Activated CD4-positive, alpha-beta T cell treated with anti-CD3 and anti-CD28 coated beads for 36 hours (primary cell): ENCODE measurements around the gene SEMA3G. TPM values are rescaled to one million over a fixed set of nuclear protein-coding genes. Genes with fewer than 3 reads are reported as not detected.
A peak's percentile ranks its signal among the peaks of the same experiment; 100 is the strongest.

Experiments
- ATAC-seq: fragments of 200-7000 bp; cut with Tn5 transposase; one replicate; pipeline ENCODE4 v1.10.0; 2021; ENCODE audit warnings: mild to moderate bottlenecking, moderate library complexity
- CTCF ChIA-PET: fragments of 350-600 bp; sonication (Branson Sonifier 250); formaldehyde crosslinking; loops from one replicate; lab custom pipeline; 2021; ENCODE audit warnings: antibody characterized with exemption; lab: Charles Lee
- POLR2A ChIA-PET: fragments of 350-600 bp; sonication (Branson Sonifier 250); formaldehyde crosslinking; loops from one replicate; lab custom pipeline; 2021; ENCODE audit warnings: antibody characterized with exemption, inconsistent platforms; lab: Charles Lee
- DNase-seq: peaks from one replicate; pipeline ENCODE4 v3.0.0-alpha.2; 2020
- H3K27ac Mint-ChIP-seq: one replicate; pipeline ENCODE4 v1.8.0; 2021; ENCODE audit warnings: mixed read lengths
- H3K27me3 Mint-ChIP-seq: one replicate; pipeline ENCODE4 v1.8.0; 2021; ENCODE audit warnings: mixed read lengths
- H3K36me3 Mint-ChIP-seq: one replicate; pipeline ENCODE4 v1.8.0; 2021; ENCODE audit warnings: low read depth, mixed read lengths
- H3K4me1 Mint-ChIP-seq: one replicate; pipeline ENCODE4 v1.8.0; 2021; ENCODE audit warnings: mixed read lengths
- H3K4me3 Mint-ChIP-seq: one replicate; pipeline ENCODE4 v1.8.0; 2021; ENCODE audit warnings: mild to moderate bottlenecking, moderate library complexity, mixed read lengths
- H3K9me3 Mint-ChIP-seq: one replicate; pipeline ENCODE4 v1.8.0; 2021; ENCODE audit warnings: low read depth, mixed read lengths
- intact Hi-C, 2 experiments: fragments of 100-400 bp; cut with DNase I in 1 of 2; cut with micrococcal nuclease in 1 of 2; formaldehyde crosslinking; loops; one replicate each; pipeline versions ENCODE4 v1.14.2 to v1.15.1; 2022 to 2024; cut with DNase I, micrococcal nuclease
- total RNA-seq, 2 experiments: library from RNA; stranded (reverse); gene quantifications; one replicate each; pipeline ENCODE4 v1.2.3, GENCODE V29; 2021

SEMA3G gene
- total RNA-seq, 2 experiments from 2014 or later, result not detected

DNA sequence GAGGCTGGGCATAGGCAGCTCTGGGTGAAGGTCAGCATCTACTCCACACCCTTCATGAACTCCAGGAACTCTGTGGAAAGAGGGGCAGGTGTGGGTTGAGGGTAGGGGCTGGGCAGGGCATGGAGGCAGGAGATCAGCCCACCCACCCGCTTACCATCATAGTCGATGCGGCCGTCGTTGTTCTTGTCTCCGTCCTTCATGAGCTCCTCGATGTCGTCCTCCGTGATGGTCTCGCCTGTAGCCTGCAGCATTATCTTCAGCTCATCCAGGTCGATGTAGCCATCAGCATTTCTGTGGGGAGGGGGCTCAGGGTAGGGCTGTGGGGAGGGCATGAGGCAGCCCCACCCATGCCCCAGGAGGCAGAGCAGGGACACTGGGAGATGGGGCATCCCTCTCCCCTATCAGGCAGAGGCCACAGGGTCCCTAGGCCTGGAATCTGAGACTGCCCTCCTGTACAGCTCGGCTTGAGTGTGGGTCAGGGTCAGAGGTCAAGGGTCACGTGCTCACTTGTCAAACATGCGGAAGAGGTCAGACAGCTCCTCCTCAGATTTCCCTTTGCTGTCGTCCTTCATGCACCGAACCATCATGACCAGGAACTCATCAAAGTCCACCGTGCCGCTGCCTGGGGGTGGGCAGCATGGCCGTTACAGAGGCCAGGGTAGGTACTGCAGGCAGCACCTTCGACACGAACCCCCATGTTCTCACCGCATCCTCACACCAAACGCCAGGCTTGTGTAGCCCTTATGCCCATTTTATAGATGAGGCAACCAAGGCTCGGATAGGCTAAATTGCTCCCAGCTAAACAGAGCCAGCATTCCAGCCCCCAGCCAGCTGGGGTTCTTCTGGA lies 6.6 kb upstream of the SEMA3G start:
- no peak for ATAC-seq
- Mint-ChIP-seq H3K27me3 (no peaks in the 10 kb centered on the region), H3K4me3 (no peak overlapping the region), H3K4me1 (peaks cover 23% of the 10 kb centered on the region), H3K36me3 (no peaks in the 10 kb centered on the region), H3K9me3 (no peaks in the 10 kb centered on the region), H3K27ac (no peak overlapping the region)
- POLR2A ChIA-PET, result interaction anchor here (0.6 kb wide), 1 partner anchor 28 kb away, joined by 3 read pairs; no protein-coding TSS in a partner anchor
- CTCF ChIA-PET, result interaction anchor here (0.6 to 0.9 kb wide), 4 partner anchors 27 to 435 kb away, joined by 3 read pairs; no protein-coding TSS in a partner anchor
- intact Hi-C loops, result no loop called here
- DNase-seq, result no peak

DNA sequence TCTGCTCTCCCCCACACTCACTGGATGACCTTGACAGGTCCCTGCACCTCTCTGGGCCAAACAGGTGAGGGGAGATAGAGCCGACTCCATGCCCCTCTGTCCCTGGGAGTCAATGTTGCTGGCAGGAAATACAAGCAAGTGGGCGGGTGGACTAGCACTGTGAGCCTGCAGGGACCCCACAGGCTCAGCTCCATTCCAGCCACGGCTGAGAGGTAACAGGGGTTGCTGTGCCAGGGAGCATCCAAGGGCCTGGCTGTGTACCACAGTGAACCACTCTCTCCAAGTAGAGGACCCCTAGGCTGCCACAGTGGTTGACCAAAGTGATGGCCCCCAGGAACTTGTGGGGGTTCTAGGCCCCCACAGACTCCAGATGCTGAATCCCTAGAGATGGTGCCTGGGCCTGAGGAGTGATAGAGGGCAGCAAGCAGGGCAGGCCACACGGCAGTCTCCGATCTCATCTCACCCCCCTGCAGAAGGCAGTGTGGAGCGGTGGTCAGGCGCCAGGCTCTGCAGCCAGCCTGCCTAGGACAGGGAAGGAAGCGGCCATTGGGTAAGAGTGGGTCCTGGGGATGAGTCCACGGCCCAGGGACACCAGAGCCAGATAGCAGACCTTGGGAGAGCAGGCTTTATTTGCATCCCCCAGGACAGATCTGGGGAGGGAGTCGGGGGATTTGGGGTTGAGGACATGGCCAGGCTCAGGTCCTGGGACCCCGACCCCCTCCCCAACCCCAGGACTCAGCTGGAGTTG lies 5.8 kb upstream of the SEMA3G start:
- intact Hi-C loops, result no loop called here
- ATAC-seq (no peak), DNase-seq (no peak)
- no peaks in the 10 kb centered on the region for H3K9me3 Mint-ChIP-seq
- H3K4me3 Mint-ChIP-seq, result no peak overlapping the region
- ChIA-PET POLR2A (no interaction called here), CTCF (interaction anchor here (0.6 to 1.4 kb wide), 4 partner anchors 20 to 434 kb away, joined by 3 to 4 read pairs (median 3); no protein-coding TSS in a partner anchor)
- no peak overlapping the region for H3K27ac Mint-ChIP-seq
- no peaks in the 10 kb centered on the region for H3K36me3 Mint-ChIP-seq
- H3K4me1 Mint-ChIP-seq, result peaks cover 18% of the 10 kb centered on the region
- no peaks in the 10 kb centered on the region for H3K27me3 Mint-ChIP-seq

DNA sequence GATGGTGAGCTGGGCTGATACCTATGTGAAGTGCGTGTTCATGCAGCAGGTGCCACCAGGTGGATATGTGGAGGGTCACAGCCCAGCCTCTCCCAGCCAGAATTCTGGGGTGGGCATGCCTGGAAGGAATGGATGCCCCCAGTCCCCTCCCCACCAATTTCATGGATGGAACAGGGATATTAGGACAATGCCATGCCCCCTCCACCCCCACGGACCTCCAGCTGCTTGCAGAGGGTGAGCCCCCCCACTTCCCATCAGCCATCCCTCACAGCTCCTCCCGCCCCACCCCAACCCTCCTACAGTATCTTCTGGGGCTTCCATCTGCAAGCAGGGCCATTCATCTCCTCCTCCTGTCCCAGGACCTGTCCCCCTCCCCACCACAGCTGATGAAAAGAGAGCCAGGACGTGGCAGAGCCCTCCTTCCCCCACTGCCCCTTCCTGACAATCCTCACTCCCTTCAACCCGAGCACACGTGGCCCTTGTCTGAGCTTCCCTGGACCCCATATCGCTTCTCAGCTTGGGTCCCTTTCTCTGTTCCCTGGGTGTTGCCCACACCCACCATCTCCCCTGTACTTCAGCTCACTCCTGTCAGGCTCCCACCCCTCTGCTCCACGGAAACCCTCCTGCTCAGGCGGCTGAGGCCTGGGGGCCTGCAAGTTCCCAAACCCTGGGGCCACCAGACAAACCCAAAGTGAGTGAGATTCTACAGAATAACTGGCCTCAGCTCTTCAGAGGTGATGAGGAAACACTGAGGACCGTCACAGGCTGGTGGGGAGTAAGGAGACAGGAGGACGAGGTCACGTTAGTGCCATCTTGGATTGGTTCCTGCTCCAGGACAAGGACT lies 2.8 kb upstream of the SEMA3G start:
- intact Hi-C loops, result loop anchor here (1.0 to 10.0 kb wide), 5 partner anchors 19 to 447 kb away; partner anchors contain the start of gene TLR9 (in 1 of the 2)
- Mint-ChIP-seq H3K4me1 (no peaks in the 10 kb centered on the region), H3K27me3 (no peaks in the 10 kb centered on the region), H3K27ac (no peak overlapping the region), H3K4me3 (no peak overlapping the region), H3K36me3 (no peaks in the 10 kb centered on the region), H3K9me3 (no peaks in the 10 kb centered on the region)
- CTCF ChIA-PET, result interaction anchor here (0.5 to 6.9 kb wide), 20 partner anchors 9 to 446 kb away, joined by 3 to 97 read pairs (median 4); no protein-coding TSS in a partner anchor
- POLR2A ChIA-PET, result no interaction called here
- no peak for ATAC-seq
- DNase-seq, result no peak

DNA sequence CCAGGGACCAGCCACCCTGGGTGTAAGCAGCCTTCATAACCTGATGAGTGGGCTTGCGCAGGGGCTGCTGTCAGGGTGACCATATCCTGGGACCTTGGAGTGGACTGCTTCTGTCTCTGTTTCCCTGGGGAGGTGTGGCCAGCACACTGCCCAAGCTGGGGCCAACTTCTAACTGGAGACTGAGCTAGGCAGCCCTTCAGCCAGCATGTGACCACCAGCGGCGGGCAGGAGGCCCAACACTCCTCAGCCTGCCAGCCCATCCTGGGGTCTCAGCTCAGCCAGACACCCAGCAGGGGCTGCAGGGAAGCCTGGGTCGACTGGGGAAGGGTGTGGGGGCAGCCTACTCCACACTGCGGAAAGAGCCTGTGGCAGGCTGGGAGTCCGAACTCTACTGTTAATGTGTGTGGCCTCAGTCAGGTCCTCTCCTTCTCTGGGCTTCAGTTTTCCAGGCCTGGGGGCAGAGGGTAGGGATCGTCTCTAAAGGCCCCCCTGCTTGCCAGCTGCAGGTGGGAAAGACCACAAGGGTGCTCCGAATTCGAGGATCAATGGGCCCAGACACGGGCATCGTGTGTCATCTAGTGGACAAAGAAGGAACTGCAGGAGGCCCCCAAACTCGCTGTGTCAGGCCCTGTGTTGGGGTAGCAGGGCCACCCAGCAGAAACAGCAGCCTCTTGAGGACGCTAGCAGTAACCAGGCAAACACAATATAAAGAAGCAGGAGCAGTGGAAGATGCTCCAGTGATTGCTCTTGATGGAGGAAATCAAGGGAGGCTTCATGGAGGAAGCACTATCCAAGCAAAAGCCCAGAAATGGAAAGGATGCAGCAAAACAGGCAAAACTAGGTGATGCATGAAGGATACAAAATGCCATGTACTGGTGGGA lies 2.0 kb upstream of the SEMA3G start:
- H3K27ac Mint-ChIP-seq, result no peak overlapping the region
- H3K4me1 Mint-ChIP-seq, result no peaks in the 10 kb centered on the region
- H3K27me3 Mint-ChIP-seq, result no peaks in the 10 kb centered on the region
- H3K4me3 Mint-ChIP-seq, result no peak overlapping the region
- POLR2A ChIA-PET, result no interaction called here
- CTCF ChIA-PET, result interaction anchor here (0.5 to 6.9 kb wide), 16 partner anchors 8 to 214 kb away, joined by 3 to 97 read pairs (median 5); partner anchors contain the start of gene UQCC5
- no peaks in the 10 kb centered on the region for H3K9me3 Mint-ChIP-seq
- intact Hi-C loops, result loop anchor here (1.0 to 10.0 kb wide), 5 partner anchors 19 to 446 kb away; partner anchors contain the start of gene TLR9 (in 1 of the 2)
- ATAC-seq (peak; percentile 73), DNase-seq (peak; percentile 83)
- no peaks in the 10 kb centered on the region for H3K36me3 Mint-ChIP-seq

DNA sequence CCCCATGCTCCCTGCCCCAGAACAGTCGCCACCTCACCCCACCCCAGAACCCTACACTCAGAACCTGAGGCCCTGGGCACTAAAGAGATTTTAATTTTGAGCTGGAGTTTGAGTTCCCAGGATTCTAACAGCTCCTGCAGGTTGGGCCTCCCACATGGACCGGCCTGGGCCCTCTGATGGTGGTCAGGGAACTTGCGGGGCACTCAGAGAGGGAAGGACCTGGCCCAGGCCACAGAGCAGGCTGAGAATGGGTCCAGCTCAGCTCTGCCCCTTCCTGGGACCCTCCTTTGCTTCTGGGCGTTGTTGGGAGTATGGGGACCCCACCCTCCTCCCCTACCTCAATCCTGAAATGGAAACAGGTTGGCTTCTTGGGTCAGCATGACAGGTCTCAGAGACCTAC lies 1.1 kb upstream of the SEMA3G start:
- H3K27ac Mint-ChIP-seq, result no peak overlapping the region
- no peaks in the 10 kb centered on the region for H3K36me3 Mint-ChIP-seq
- no peaks in the 10 kb centered on the region for H3K27me3 Mint-ChIP-seq
- POLR2A ChIA-PET, result no interaction called here
- DNase-seq (no peak), ATAC-seq (no peak)
- H3K4me3 Mint-ChIP-seq, result no peak overlapping the region
- intact Hi-C loops, result loop anchor here (2.0 to 10.0 kb wide), 3 partner anchors 221 to 445 kb away; partner anchors contain the start of gene TLR9 (in 1 of the 2)
- H3K4me1 Mint-ChIP-seq, result no peaks in the 10 kb centered on the region
- no peaks in the 10 kb centered on the region for H3K9me3 Mint-ChIP-seq
- CTCF ChIA-PET, result interaction anchor here (0.6 to 6.9 kb wide), 13 partner anchors 7 to 107 kb away, joined by 3 to 97 read pairs (median 5); partner anchors contain the start of genes TNNC1 and UQCC5

DNA sequence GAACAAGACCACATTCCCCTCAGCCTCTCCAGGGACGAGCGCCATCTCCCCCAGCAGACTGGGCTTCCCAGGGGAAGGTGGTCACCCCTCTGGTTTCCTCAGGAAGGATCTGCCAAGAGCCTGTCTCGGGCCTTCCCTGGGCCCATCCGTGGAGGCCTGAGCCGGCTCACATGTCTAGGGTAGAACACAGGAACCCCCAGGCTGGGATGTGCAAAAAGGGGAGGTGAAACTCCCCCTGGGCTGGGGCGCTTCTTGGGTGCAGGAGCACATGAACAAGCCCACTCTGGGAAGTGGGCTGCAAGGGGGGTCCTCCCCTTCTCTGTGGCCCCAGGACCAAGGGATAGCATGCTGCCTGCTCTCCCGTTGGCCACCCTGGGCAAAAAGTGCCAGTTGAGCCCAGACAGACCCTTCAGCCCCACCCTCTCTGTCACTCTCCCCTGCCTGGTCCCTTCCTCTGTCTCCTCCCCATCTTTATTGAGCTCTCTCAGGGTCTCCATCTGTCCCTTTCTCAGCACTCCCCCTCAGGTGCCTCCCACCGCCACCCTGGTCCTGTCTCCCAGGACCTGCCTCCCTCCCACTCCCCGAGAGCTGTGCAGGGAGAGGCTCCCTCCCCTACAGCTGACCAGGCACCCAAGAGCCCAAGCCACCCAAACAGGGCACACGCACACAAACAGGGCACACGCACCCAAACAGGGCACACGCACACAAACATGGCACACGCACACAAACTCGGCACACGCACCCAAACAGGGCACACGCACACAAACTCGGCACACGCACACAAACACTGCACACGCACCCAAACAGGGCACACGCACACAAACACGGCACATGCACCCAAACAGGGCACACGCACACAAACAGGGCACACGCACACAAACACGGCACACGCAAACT lies 864 bp downstream of the SEMA3G start:
- Mint-ChIP-seq H3K9me3 (no peaks in the 10 kb centered on the region), H3K4me1 (no peaks in the 10 kb centered on the region), H3K4me3 (no peak overlapping the region), H3K27me3 (no peaks in the 10 kb centered on the region), H3K27ac (no peak overlapping the region), H3K36me3 (no peaks in the 10 kb centered on the region)
- CTCF ChIA-PET, result interaction anchor here (0.7 to 6.9 kb wide), 3 partner anchors 10 to 980 kb away, joined by 3 to 97 read pairs (median 10); partner anchors contain the start of gene TNNC1
- ATAC-seq (no peak), DNase-seq (no peak)
- POLR2A ChIA-PET, result no interaction called here
- intact Hi-C loops, result loop anchor here in 1 of 2 experiments (10.0 kb wide), 1 partner anchor 219 kb away; the partner anchor contains the start of gene TLR9

DNA sequence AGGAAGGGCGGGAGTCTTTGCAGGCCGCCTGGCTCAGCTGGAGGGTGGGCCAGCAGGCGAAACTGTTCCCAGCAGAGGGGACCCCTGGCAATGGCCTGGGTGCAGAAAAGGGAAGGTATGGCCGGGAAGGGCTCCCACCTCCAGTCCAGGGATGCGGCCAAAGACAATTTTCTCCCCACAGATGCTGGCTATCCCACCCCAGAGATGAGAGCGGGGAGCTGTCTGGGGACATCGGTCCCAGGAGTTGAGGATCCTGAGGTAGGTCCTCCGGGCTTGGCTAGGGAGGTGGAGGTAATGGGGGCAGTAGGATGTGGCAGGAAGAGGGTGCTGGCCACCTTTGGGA lies 1.7 kb downstream of the SEMA3G start:
- ChIA-PET POLR2A (no interaction called here), CTCF (interaction anchor here (6.9 kb wide), 1 partner anchor 13 kb away, joined by 97 read pairs; no protein-coding TSS in a partner anchor)
- Mint-ChIP-seq H3K27me3 (no peaks in the 10 kb centered on the region), H3K4me1 (no peaks in the 10 kb centered on the region), H3K9me3 (no peaks in the 10 kb centered on the region), H3K27ac (no peak overlapping the region), H3K4me3 (no peak overlapping the region), H3K36me3 (no peaks in the 10 kb centered on the region)
- ATAC-seq (no peak), DNase-seq (no peak)
- intact Hi-C loops, result loop anchor here in 1 of 2 experiments (10.0 kb wide), 1 partner anchor 218 kb away; the partner anchor contains the start of gene TLR9

DNA sequence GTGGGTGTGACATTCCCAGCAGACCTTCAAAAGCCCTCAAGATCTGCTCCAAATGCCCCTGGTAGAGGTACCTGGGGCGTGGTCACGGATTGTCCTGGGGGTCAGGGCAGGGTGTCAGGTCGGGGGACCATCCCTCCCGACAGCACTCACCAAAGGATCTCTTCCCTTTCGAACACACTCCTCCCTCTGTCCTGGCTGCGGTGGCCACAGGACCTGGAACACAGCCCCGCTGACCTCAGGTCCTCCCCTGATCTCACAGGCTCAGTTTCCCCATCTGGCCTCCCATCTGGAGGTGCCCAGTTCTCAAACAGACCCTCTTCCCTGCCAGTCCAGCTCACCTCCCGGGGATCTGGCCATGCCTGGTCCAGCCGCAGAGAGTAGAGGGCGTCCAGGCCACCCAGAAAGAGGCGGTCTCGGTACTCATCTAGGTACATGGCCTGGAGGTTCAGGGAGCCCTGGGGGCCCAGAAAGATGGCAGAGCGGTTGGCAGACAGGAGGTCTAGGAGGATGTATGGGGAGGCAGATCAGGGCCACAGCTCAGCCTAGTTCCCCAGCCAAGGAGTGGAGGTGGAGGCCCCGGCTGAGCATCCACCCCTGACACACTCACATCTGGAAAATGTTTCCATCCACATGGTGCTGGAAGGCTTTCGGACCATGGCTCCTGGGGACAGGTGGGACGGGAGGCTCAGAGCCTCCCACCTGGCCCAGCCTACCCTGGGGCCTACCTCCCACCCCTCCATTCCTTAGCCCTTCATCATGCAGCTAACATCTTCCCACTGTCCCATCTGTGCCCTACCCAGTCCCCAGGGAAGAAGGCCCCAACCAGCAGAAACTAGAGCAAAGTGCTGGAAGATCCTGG lies 2.3 kb downstream of the SEMA3G start:
- H3K9me3 Mint-ChIP-seq, result no peaks in the 10 kb centered on the region
- H3K27me3 Mint-ChIP-seq, result no peaks in the 10 kb centered on the region
- H3K27ac Mint-ChIP-seq, result no peak overlapping the region
- intact Hi-C loops, result loop anchor here in 1 of 2 experiments (10.0 kb wide), 1 partner anchor 218 kb away; the partner anchor contains the start of gene TLR9
- CTCF ChIA-PET, result interaction anchor here (6.9 kb wide), 1 partner anchor 13 kb away, joined by 97 read pairs; no protein-coding TSS in a partner anchor
- no peaks in the 10 kb centered on the region for H3K36me3 Mint-ChIP-seq
- DNase-seq (no peak), ATAC-seq (no peak)
- POLR2A ChIA-PET, result interaction anchor here (0.9 kb wide), 1 partner anchor 358 kb away, joined by 3 read pairs; no protein-coding TSS in a partner anchor
- no peaks in the 10 kb centered on the region for H3K4me1 Mint-ChIP-seq
- no peak overlapping the region for H3K4me3 Mint-ChIP-seq
